GM20000 (cell line): ENCODE measurements around the gene MIER1.
"Not testable (repeated sequence)": the region's sequence is repeated elsewhere in the genome, so short reads cannot be mapped to it uniquely, and the experiment has no call there.

Source experiments
- DNase-seq: peaks from one replicate; pipeline ENCODE4 v3.0.0; 2012; ENCODE audit warnings: low spot score
- CTCF ChIP-seq: IDR thresholded peaks from 2 replicates; pipeline ENCODE4 v1.5.1; 2012; ENCODE audit warnings: mild to moderate bottlenecking, control low read depth; ENCODE audit errors: extremely low read depth, missing control alignments

MIER1 gene

GRCh38 chr1:66954208-66954607 lies 29.4 kb downstream of the MIER1 start:
- no peak for TF ChIP-seq CTCF
- DNase-seq = peak; percentile 8

GRCh38 chr1:66957938-66958337 lies 33.1 kb downstream of the MIER1 start:
- TF ChIP-seq CTCF = no peak
- no peak for DNase-seq

GRCh38 chr1:66966188-66966873 lies 41.5 kb downstream of the MIER1 start:
- not testable (repeated sequence) for DNase-seq

- TF ChIP-seq CTCF = no peak
- DNase-seq = no peak
Measured at GRCh38 chr1:66968574-66968973, 43.8 kb downstream of the MIER1 start.

- no peak for DNase-seq
- no peak for TF ChIP-seq CTCF
Measured at GRCh38 chr1:66978201-66978600, 53.4 kb downstream of the MIER1 start.

GRCh38 chr1:66979621-66980020 lies 54.8 kb downstream of the MIER1 start:
- not testable (repeated sequence) for DNase-seq

GRCh38 chr1:66980745-66981367 lies 56.1 kb downstream of the MIER1 start:
- TF ChIP-seq CTCF = no peak
- DNase-seq = no peak

- no peak for TF ChIP-seq CTCF
- DNase-seq = peak; percentile 7
Measured at GRCh38 chr1:66981679-66982078, 56.9 kb downstream of the MIER1 start.
